ENCODE results near the gene MSI2. TPM values are rescaled to one million over a fixed set of nuclear protein-coding genes. Genes with fewer than 3 reads are reported as not detected.

The MSI2 gene
- total RNA-seq, 1 donor from 2014 or later, result 31.3 TPM

DNA sequence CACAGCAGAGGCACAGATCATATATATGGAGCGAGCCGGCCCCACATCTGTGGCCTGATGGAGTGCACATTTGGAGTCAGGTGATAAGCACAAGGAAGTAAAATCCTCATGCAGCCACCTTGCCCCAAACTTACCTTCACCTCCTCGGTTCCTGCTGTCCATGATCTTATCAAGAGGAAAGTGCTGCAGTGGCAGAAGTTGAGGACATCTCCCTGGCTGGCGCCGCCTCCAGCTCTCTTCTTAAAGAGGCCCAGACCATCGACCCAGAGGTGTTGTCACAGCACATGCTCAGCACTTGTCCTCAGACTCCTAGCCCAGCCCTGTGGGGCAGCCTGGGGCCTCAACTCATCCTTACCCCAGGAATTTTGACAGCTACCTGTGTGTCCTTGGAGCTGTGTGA is 276.2 kb downstream of the MSI2 start:
- no peak for ATAC-seq
- H3K27me3 ChIP-seq, result no peaks in the 10 kb centered on the region
- intact Hi-C loops (cut with DNase I), result no loop called here
- no peak for TF ChIP-seq CTCF (IDR thresholded peaks at IDR 0.05)
- peaks cover 1% of the 10 kb centered on the region for H3K4me1 ChIP-seq
- H3K36me3 ChIP-seq, result no peaks in the 10 kb centered on the region
- H3K27ac ChIP-seq, result no peak overlapping the region
- no peaks in the 10 kb centered on the region for H3K9me3 ChIP-seq
- H3K4me3 ChIP-seq, result no peak overlapping the region
- DNase-seq, result no peak

DNA sequence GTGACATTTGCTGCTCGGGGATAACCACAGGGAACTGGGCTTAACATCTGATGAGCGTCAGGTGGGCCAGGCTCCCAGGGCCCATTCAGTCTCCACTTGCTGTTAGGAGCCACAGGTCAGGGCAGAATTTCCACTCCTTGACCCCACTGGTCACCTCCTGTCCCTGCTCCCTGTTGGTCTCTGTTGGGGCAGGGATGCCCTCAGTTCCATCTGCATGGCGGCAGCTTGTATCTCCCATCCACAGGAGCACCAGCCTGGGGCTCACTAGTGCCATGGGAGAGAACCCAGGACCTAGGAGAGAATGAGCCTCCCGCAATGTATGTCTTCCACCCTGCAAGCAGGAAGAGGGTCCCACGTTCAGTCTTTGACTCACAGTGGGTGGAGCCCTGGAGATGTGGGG is 276.6 kb downstream of the MSI2 start:
- Histone ChIP-seq H3K36me3 (no peaks in the 10 kb centered on the region), H3K4me1 (no peaks in the 10 kb centered on the region), H3K9me3 (no peaks in the 10 kb centered on the region), H3K4me3 (no peak overlapping the region), H3K27me3 (no peaks in the 10 kb centered on the region), H3K27ac (no peak overlapping the region)
- DNase-seq (no peak), ATAC-seq (no peak)
- intact Hi-C loops (cut with DNase I), result no loop called here
- TF ChIP-seq CTCF (IDR thresholded peaks at IDR 0.05), result no peak

DNA sequence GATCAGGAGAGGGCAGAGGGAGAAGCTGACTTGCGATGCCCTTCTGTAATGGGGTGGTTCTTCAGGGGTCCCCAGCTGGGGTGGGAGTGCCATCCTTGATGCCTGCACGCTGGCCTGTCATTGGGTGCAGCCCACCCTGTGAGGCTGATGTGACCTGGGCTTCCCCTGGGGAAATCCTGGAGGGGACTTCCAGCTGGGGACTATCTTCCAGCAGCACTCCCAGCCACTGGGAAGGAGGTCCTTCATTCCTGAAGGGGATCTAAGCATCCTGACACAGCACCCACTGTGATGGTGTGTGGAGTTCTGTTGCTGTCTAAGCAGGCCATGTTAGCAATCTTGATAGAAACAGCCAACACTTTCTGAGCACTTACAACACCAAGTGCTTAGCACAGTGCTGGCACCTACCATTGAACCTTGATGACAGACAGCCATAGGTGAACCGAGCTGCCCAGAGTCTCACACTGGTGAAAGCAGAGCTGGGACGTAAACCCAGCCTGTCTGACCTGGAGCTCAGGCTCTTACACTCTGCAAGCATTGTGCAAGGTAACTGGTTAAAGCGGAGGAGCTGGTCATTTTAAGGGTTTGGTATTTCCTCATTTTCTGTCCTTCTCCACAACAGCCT is 277.5 kb downstream of the MSI2 start:
- ATAC-seq (no peak), DNase-seq (no peak)
- H3K9me3 ChIP-seq, result no peaks in the 10 kb centered on the region
- intact Hi-C loops (cut with DNase I), result no loop called here
- no peak overlapping the region for H3K4me3 ChIP-seq
- H3K4me1 ChIP-seq, result no peaks in the 10 kb centered on the region
- TF ChIP-seq CTCF (IDR thresholded peaks at IDR 0.05), result no peak
- no peak overlapping the region for H3K27ac ChIP-seq
- no peaks in the 10 kb centered on the region for H3K27me3 ChIP-seq
- H3K36me3 ChIP-seq, result no peaks in the 10 kb centered on the region

GRCh38 chr17:57534863-57535248 is 278.5 kb downstream of the MSI2 start:
- ATAC-seq (no peak), DNase-seq (no peak)
- intact Hi-C loops (cut with DNase I), result no loop called here
- H3K4me3 ChIP-seq, result no peak overlapping the region
- no peak for TF ChIP-seq CTCF (IDR thresholded peaks at IDR 0.05)
- no peak overlapping the region for H3K27ac ChIP-seq
- no peaks in the 10 kb centered on the region for H3K4me1 ChIP-seq
- no peaks in the 10 kb centered on the region for H3K27me3 ChIP-seq
- H3K9me3 ChIP-seq, result no peaks in the 10 kb centered on the region
- no peaks in the 10 kb centered on the region for H3K36me3 ChIP-seq

- Histone ChIP-seq H3K4me1 (no peaks in the 10 kb centered on the region), H3K27me3 (no peaks in the 10 kb centered on the region), H3K9me3 (no peaks in the 10 kb centered on the region), H3K36me3 (no peaks in the 10 kb centered on the region), H3K4me3 (no peak overlapping the region), H3K27ac (no peak overlapping the region)
- TF ChIP-seq CTCF (IDR thresholded peaks at IDR 0.05), result no peak
- intact Hi-C loops (cut with DNase I), result no loop called here
- ATAC-seq (no peak), DNase-seq (no peak)
These were observed 279.1 kb downstream of the MSI2 start for GRCh38 chr17:57535249-57535966.

Measured in upper lobe of right lung (tissue), 1 donor.